Lung (tissue), 12 donors: Measurements from ENCODE around the gene OTOP1. TPM values are rescaled to one million over a fixed set of nuclear protein-coding genes. Genes with fewer than 3 reads are reported as not detected.
"Not testable (repeated sequence)": the region's sequence is repeated elsewhere in the genome, so short reads cannot be mapped to it uniquely, and the experiment has no call there.

Source experiments
- ATAC-seq: fragments of 200-7000 bp; cut with Tn5 transposase; one replicate; pipeline ENCODE4 v1.9.1; 2020; ENCODE audit warnings: moderate number of reproducible peaks; ENCODE audit not compliant: insufficient read depth, low FRiP score
- DNase-seq, 3 donors: peaks; one replicate each; pipeline ENCODE4 v3.0.0-alpha.2; 2013 to 2017
- H3K27ac ChIP-seq, 2 donors: one replicate each; pipeline ENCODE4 v1.5.1; 2013; ENCODE audit warnings: mild to moderate bottlenecking in 2 of 2, moderate library complexity in 2 of 2, control low read depth in 1 of 2, inconsistent platforms in 1 of 2, low read depth in 1 of 2, low read length in 1 of 2
- H3K27me3 ChIP-seq, 3 donors: one replicate each; pipeline ENCODE4 v1.5.1; 2013; ENCODE audit warnings: low read length in 2 of 3; ENCODE audit not compliant: control insufficient read depth in 3 of 3, insufficient read depth in 3 of 3
- H3K36me3 ChIP-seq, 4 donors: one replicate each; pipeline ENCODE4 v1.5.1; 2013; ENCODE audit warnings: low read length in 4 of 4, mild to moderate bottlenecking in 1 of 4, moderate library complexity in 1 of 4; ENCODE audit not compliant: control insufficient read depth in 4 of 4, insufficient read depth in 4 of 4
- H3K4me1 ChIP-seq, 5 donors: one replicate each; pipeline ENCODE4 v1.5.1; 2013; ENCODE audit warnings: low read length in 5 of 5, mild to moderate bottlenecking in 2 of 5, moderate library complexity in 1 of 5; ENCODE audit not compliant: control insufficient read depth in 5 of 5, insufficient read depth in 5 of 5
- H3K4me3 ChIP-seq: one replicate; pipeline ENCODE4 v1.5.1; 2013; ENCODE audit warnings: mild to moderate bottlenecking, control low read depth, moderate library complexity
- H3K9ac ChIP-seq, 2 donors: one replicate each; pipeline ENCODE4 v1.5.1; 2013; ENCODE audit warnings: low read length in 2 of 2, control low read depth in 1 of 2; ENCODE audit not compliant: insufficient read depth in 1 of 2
- H3K9me3 ChIP-seq, 4 donors: one replicate each; pipeline ENCODE4 v1.5.1; 2013; ENCODE audit warnings: low read length in 3 of 4, mild to moderate bottlenecking in 1 of 4, moderate library complexity in 1 of 4; ENCODE audit not compliant: control insufficient read depth in 4 of 4, insufficient read depth in 3 of 4
- CTCF ChIP-seq: IDR thresholded peaks from 2 replicates; pipeline ENCODE4 v1.5.1; 2012; ENCODE audit warnings: mild to moderate bottlenecking; ENCODE audit errors: control extremely low read depth, extremely low read depth
- WGBS, 2 donors: extraction: QIAGEN DNeasy Blood & Tissue Kit; methylation state at CpG; one replicate each; pipeline ENCODE4 v1.1.7; 2013; 5-methylcytosine and 5-hydroxymethylcytosine counted together
- polyA plus RNA-seq, 2 donors: library from polyadenylated mRNA; stranded (reverse); fragments of 200-250 nt; gene quantifications; one replicate each; pipeline ENCODE4 v1.2.1, GENCODE V29; 2013
- total RNA-seq, 2 donors: library from RNA; depleted of rRNA in 1 of 2; stranded (reverse); fragments of >200 nt in 1 of 2; gene quantifications; one replicate each; pipeline ENCODE4 v1.2.1, GENCODE V29; 2014 to 2021
- donor health status: control.
- donor health status: control.
- donor health status: Bipolar disorder and iron deficiency.
- donor health status: healthy.
- donor health status: DM: yes; HTN: yes; CAD: no.

The OTOP1 gene
- total and polyA plus RNA-seq, 4 donors = not detected

GRCh38 chr4:4256799-4257198 lies 30.1 kb upstream of the OTOP1 start:
- Histone ChIP-seq H3K27me3 (peaks cover 0 to 3% (median 0%) of the 10 kb centered on the region in 3 donors), H3K4me3 (no peak overlapping the region), H3K9me3 (no peaks in the 10 kb centered on the region), H3K27ac (no peak overlapping the region), H3K36me3 (no peaks in the 10 kb centered on the region), H3K4me1 (no peaks in the 10 kb centered on the region), H3K9ac (no peak overlapping the region)
- no peak for ATAC-seq
- 65 to 69% methylated on average over 10 of the region's 10 CpGs for WGBS, 2 donors
- DNase-seq = no peak
- TF ChIP-seq CTCF = no peak

DNA sequence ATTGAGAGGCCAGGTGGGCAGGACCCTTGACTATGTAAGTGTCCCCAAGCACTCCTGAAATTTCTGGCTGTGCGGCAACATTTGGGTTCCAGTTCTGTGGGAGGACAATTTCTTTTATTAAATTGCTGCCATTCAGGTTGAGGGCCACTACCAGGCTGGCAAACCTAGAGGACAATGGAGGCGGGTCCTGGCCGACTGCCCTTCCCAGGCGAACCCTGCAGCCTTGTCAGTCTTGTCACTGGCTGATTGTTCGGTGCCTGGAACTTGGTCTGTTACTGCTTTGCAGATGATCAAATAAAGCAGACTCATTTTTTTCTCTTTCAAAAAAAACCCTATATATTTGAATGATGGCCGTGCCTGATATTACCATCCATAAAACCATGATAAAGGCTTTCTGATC lies 27.9 kb upstream of the OTOP1 start:
- H3K4me1 ChIP-seq = no peaks in the 10 kb centered on the region
- WGBS, 2 donors = 72 to 85% methylated on average over 6 of the region's 6 CpGs

DNA sequence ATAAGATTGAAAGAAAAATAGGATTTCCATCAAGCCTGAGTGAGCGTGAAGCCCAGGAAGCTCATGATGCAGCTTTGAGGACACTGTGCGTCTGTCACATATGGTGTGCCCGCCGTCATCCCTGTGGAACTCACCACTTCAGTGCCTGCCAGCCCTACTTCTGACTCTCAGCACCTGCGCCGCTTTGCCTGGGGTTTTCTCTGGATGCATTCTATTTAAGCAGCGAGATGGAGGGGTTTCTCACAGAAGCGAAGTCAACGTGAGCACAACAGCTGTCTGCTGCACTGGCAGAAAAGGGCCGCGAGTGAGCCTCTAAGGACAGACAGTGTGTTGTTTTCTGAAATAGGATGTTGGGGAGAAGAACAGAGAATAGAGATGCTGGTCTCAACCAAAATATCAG lies 27.5 kb upstream of the OTOP1 start:
- Histone ChIP-seq H3K9ac (no peak overlapping the region), H3K27me3 (peaks cover 0 to 3% (median 0%) of the 10 kb centered on the region in 3 donors), H3K4me1 (peaks cover 0 to 3% (median under 1%) of the 10 kb centered on the region in 5 donors), H3K4me3 (no peak overlapping the region), H3K27ac (no peak overlapping the region), H3K9me3 (no peaks in the 10 kb centered on the region), H3K36me3 (no peaks in the 10 kb centered on the region)
- ATAC-seq (no peak), DNase-seq (no peak)
- 81 to 89% methylated on average over 11 of the region's 11 CpGs for WGBS, 2 donors
- no peak for TF ChIP-seq CTCF

More for the DNA sequence above, 27.9 kb upstream of the OTOP1 start:
- ATAC-seq (no peak), DNase-seq (peak in 1 of 3 donors; percentile 6)
- no peaks in the 10 kb centered on the region for H3K9me3 ChIP-seq
- H3K27ac ChIP-seq = no peak overlapping the region
- no peak overlapping the region for H3K9ac ChIP-seq
- H3K27me3 ChIP-seq = peaks cover 0 to 3% (median 0%) of the 10 kb centered on the region in 3 donors
- H3K4me3 ChIP-seq = no peak overlapping the region
- no peak for TF ChIP-seq CTCF
- H3K36me3 ChIP-seq = no peaks in the 10 kb centered on the region

DNA sequence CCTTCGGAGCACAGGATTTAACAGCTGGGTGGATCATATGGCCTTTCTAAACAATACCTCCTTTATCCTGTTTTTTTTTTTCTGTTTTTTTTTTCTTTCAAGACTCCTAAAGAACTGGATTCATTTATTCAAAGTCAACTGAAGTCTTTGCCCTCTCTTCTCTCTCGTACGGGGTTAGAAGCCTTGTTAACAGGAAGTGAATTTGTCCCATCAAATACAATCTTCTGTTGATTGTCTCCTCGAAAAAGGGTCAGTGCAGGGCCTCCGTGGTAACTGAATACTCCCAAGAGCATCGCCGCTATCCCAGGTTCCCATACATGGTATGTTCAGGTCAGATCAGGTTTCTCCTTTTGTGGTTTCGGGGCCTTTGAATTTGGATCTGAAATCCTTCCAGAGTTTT lies 23.1 kb upstream of the OTOP1 start:
- Histone ChIP-seq H3K4me1 (peaks cover 4 to 15% (median 6%) of the 10 kb centered on the region in 5 donors), H3K4me3 (no peak overlapping the region), H3K27ac (no peak overlapping the region), H3K36me3 (peaks cover 0 to 10% (median 6%) of the 10 kb centered on the region in 4 donors), H3K9ac (no peak overlapping the region), H3K27me3 (no peaks in the 10 kb centered on the region), H3K9me3 (no peaks in the 10 kb centered on the region)
- no peak for DNase-seq
- no peak for ATAC-seq
- TF ChIP-seq CTCF = no peak
- WGBS, 2 donors = 82 to 90% methylated on average over 8 of the region's 8 CpGs

GRCh38 chr4:4249342-4249741 lies 22.6 kb upstream of the OTOP1 start:
- not testable (repeated sequence) for DNase-seq, H3K27me3 ChIP-seq, H3K9me3 ChIP-seq, ATAC-seq, H3K4me3 ChIP-seq, H3K27ac ChIP-seq, H3K9ac ChIP-seq
- WGBS, 2 donors = 94 to 97% methylated on average over 14 to 15 of the region's 15 CpGs
- peaks cover 4 to 15% (median 6%) of the 10 kb centered on the region in 5 donors for H3K4me1 ChIP-seq
- peaks cover 3 to 12% (median 8%) of the 10 kb centered on the region in 4 donors for H3K36me3 ChIP-seq
